HepG2 (cell line): ENCODE data around the gene SRSF7. TPM values are rescaled to one million over a fixed set of nuclear protein-coding genes. Genes with fewer than 3 reads are reported as not detected.

Experiments used
- FOXP1 ChIP-seq, 2 experiments: fragments of 450-650 bp in 1 of 2; IDR thresholded peaks; 2 replicates each; pipeline ENCODE4 v1.6.1; 2017 to 2018; ENCODE audit warnings: antibody characterized with exemption in 1 of 2
- GABPB1 ChIP-seq: IDR thresholded peaks from 2 replicates; pipeline ENCODE4 v1.6.1; 2016; ENCODE audit warnings: mild to moderate bottlenecking, missing genetic modification reagents, moderate library complexity, missing compliant biosample characterization
- GLI4 ChIP-seq: sonication (generic); formaldehyde crosslinking; IDR thresholded peaks from 2 replicates; pipeline ENCODE4 v1.5.1; 2020; ENCODE audit warnings: missing genetic modification reagents, mild to moderate bottlenecking, moderate library complexity, borderline replicate concordance
- KLF16 ChIP-seq, 2 experiments: sonication (generic) in 1 of 2; formaldehyde crosslinking in 1 of 2; IDR thresholded peaks; 2 replicates each; pipeline versions ENCODE4 v1.6.1 to v1.8.0; 2016 to 2023; ENCODE audit warnings: missing genetic modification reagents in 2 of 2, missing compliant biosample characterization in 1 of 2
- NCOA2 ChIP-seq: sonication (generic); formaldehyde crosslinking; IDR thresholded peaks from 2 replicates; pipeline ENCODE4 v1.8.0; 2022; ENCODE audit warnings: inconsistent platforms
- NRL ChIP-seq: sonication (generic); formaldehyde crosslinking; IDR thresholded peaks from 2 replicates; pipeline ENCODE4 v1.5.0; 2020; ENCODE audit warnings: missing genetic modification reagents, mild to moderate bottlenecking, moderate library complexity, borderline replicate concordance
- SMAD3 ChIP-seq: sonication (generic); formaldehyde crosslinking; IDR thresholded peaks from 2 replicates; pipeline ENCODE4 v1.4.0; 2020; ENCODE audit warnings: missing genetic modification reagents
- THYN1 ChIP-seq: sonication (generic); formaldehyde crosslinking; IDR thresholded peaks from 2 replicates; pipeline ENCODE4 v1.8.1; 2023; ENCODE audit warnings: low read depth, mild to moderate bottlenecking, moderate library complexity, missing genetic modification reagents, borderline replicate concordance
- ZNF460 ChIP-seq: sonication (generic); formaldehyde crosslinking; IDR thresholded peaks from 2 replicates; pipeline ENCODE4 v1.5.1; 2020; ENCODE audit warnings: missing genetic modification reagents, mild to moderate bottlenecking, borderline replicate concordance
- ZNF496 ChIP-seq: sonication (generic); formaldehyde crosslinking; IDR thresholded peaks from 2 replicates; pipeline ENCODE4 v1.8.1; 2023; ENCODE audit warnings: mild to moderate bottlenecking, moderate library complexity, missing genetic modification reagents; ENCODE audit not compliant: insufficient replicate concordance
- ZNF564 ChIP-seq: sonication (generic); formaldehyde crosslinking; IDR thresholded peaks from 2 replicates; pipeline ENCODE4 v1.8.1; 2023; ENCODE audit warnings: mild to moderate bottlenecking, missing genetic modification reagents
- ZNF703 ChIP-seq: sonication (generic); formaldehyde crosslinking; IDR thresholded peaks from 2 replicates; pipeline ENCODE4 v1.5.1; 2020; ENCODE audit warnings: missing genetic modification reagents, mild to moderate bottlenecking, moderate library complexity, borderline replicate concordance
- ZNF75D ChIP-seq: sonication (generic); formaldehyde crosslinking; IDR thresholded peaks from 2 replicates; pipeline ENCODE4 v1.8.1; 2023; ENCODE audit warnings: missing genetic modification reagents, mild to moderate bottlenecking, borderline replicate concordance
- ZSCAN29 ChIP-seq: sonication (generic); formaldehyde crosslinking; conservative IDR thresholded peaks from 2 replicates; pipeline ENCODE4 v1.4.0; 2020; ENCODE audit warnings: mild to moderate bottlenecking, missing genetic modification reagents
- polyA plus RNA-seq, 8 experiments: library from polyadenylated mRNA; depleted of rRNA in 3 of 8; stranded (reverse) in 7 of 8; unstranded in 1 of 8; fragments of >200 nt; fragmentation: Illumina TruSeq in 4 of 8; extraction: Trizol in 4 of 8; gene quantifications; 2 replicates each; pipeline versions ENCODE4 v1.2.1 to v1.2.3, GENCODE V29; 2011 to 2016; ENCODE audit warnings: low read depth in 4 of 8, missing spikeins in 1 of 8, mixed read lengths in 1 of 8; ENCODE audit not compliant: insufficient read depth in 1 of 8
- total RNA-seq, 5 experiments: library from RNA; depleted of rRNA; stranded (reverse); fragments of >200 nt; fragmentation: Illumina TruSeq; extraction: Trizol; gene quantifications; 2 replicates each; pipeline ENCODE4 v1.2.3, GENCODE V29; 2016; ENCODE audit warnings: low read depth in 1 of 5
- TF ChIP-seq, protein P1 (sequence below): sonication (generic); formaldehyde crosslinking; IDR thresholded peaks from 2 replicates; pipeline ENCODE4 v1.4.0; 2020; ENCODE audit warnings: missing genetic modification reagents, borderline replicate concordance
- TF ChIP-seq, protein P2 (sequence below): sonication (generic); formaldehyde crosslinking; IDR thresholded peaks from 2 replicates; pipeline ENCODE4 v1.4.0; 2020; ENCODE audit warnings: mild to moderate bottlenecking, missing genetic modification reagents, borderline replicate concordance
- TF ChIP-seq, protein P3 (sequence below): sonication (generic); formaldehyde crosslinking; IDR thresholded peaks from 2 replicates; pipeline ENCODE4 v1.4.0; 2020; ENCODE audit warnings: missing genetic modification reagents, borderline replicate concordance
- TF ChIP-seq, protein P4 (sequence below): sonication (generic); formaldehyde crosslinking; IDR thresholded peaks from 2 replicates; pipeline ENCODE4 v1.4.0; 2020; ENCODE audit warnings: missing genetic modification reagents, mild to moderate bottlenecking, borderline replicate concordance

SRSF7 gene
- total and polyA plus RNA-seq, 2 of the 13 experiments (the other 11 are each of a cell fraction or from before 2014, with no cell fraction given), result 172 to 275 TPM

DNA sequence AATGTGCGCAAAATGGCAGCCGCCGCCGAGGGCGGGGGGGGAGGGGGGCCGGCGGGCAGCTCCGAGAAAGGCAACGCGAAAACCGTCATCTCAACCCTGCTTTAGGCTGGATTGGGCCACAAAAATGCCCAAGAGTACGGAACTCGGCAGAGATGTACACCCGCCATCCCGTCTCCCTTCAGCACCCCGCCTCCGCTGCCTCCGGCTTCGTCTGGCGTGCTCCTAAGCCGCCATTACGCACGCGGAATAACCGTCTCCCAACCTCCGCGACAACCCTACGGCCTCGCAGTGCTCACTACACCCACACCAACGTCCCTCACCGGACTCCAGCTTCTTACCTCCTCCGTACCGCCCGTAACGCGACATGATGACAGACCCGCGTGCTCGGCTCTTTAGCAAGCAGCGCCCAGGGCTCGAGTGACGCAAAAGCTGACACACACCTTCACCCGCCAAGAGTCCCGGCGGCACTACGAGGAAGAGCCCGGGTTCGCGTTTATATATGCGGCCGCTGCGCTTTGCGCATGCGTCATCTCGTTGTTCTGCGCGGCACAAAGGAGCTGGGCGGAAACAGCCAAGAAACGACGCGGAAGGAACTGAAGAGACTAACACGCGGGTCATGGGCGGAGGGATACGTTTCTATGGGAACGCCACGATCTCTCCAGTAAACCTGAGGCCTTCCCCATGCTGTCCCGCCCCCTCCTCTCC lies at the start of gene SRSF7 (continued):
- TF ChIP-seq GLI4 (CRISPR knock-in tag) (peak; percentile 83; the same call in 1 of the 2 replicates), GABPB1 (peak; percentile 85), ZNF460 (no peak; the same call in 1 of the 2 replicates), NCOA2 (peak; percentile 73), ZSCAN29 (CRISPR knock-in tag) (no peak; the same call in none of the 2 replicates), THYN1 (CRISPR knock-in tag) (no peak), NRL (CRISPR knock-in tag) (peak; percentile 89), ZNF496 (CRISPR knock-in tag) (no peak), ZNF703 (CRISPR knock-in tag) (no peak; the same call in 1 of the 2 replicates), ZNF564 (peak; percentile 95), KLF16 (CRISPR knock-in tag; IDR thresholded peaks at IDR 0.05) (peak; percentile 72 to 99), FOXP1 (IDR thresholded peaks at IDR 0.05) (no peak), FOXP1 (CRISPR knock-in tag; IDR thresholded peaks at IDR 0.05) (peak; percentile 61; the same call in 1 of the 2 replicates), SMAD3 (CRISPR knock-in tag) (peak; percentile 80), ZNF75D (peak; percentile 78; the same call in 1 of the 2 replicates)
- TF ChIP-seq, protein P1, sequence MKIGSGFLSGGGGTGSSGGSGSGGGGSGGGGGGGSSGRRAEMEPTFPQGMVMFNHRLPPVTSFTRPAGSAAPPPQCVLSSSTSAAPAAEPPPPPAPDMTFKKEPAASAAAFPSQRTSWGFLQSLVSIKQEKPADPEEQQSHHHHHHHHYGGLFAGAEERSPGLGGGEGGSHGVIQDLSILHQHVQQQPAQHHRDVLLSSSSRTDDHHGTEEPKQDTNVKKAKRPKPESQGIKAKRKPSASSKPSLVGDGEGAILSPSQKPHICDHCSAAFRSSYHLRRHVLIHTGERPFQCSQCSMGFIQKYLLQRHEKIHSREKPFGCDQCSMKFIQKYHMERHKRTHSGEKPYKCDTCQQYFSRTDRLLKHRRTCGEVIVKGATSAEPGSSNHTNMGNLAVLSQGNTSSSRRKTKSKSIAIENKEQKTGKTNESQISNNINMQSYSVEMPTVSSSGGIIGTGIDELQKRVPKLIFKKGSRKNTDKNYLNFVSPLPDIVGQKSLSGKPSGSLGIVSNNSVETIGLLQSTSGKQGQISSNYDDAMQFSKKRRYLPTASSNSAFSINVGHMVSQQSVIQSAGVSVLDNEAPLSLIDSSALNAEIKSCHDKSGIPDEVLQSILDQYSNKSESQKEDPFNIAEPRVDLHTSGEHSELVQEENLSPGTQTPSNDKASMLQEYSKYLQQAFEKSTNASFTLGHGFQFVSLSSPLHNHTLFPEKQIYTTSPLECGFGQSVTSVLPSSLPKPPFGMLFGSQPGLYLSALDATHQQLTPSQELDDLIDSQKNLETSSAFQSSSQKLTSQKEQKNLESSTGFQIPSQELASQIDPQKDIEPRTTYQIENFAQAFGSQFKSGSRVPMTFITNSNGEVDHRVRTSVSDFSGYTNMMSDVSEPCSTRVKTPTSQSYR (CRISPR knock-in tag), result peak; percentile 59
- TF ChIP-seq, protein P2, sequence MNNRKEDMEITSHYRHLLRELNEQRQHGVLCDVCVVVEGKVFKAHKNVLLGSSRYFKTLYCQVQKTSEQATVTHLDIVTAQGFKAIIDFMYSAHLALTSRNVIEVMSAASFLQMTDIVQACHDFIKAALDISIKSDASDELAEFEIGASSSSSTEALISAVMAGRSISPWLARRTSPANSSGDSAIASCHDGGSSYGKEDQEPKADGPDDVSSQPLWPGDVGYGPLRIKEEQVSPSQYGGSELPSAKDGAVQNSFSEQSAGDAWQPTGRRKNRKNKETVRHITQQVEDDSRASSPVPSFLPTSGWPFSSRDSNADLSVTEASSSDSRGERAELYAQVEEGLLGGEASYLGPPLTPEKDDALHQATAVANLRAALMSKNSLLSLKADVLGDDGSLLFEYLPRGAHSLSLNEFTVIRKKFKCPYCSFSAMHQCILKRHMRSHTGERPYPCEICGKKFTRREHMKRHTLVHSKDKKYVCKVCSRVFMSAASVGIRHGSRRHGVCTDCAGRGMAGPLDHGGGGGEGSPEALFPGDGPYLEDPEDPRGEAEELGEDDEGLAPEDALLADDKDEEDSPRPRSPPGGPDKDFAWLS (CRISPR knock-in tag), result no peak
- TF ChIP-seq, protein P3, sequence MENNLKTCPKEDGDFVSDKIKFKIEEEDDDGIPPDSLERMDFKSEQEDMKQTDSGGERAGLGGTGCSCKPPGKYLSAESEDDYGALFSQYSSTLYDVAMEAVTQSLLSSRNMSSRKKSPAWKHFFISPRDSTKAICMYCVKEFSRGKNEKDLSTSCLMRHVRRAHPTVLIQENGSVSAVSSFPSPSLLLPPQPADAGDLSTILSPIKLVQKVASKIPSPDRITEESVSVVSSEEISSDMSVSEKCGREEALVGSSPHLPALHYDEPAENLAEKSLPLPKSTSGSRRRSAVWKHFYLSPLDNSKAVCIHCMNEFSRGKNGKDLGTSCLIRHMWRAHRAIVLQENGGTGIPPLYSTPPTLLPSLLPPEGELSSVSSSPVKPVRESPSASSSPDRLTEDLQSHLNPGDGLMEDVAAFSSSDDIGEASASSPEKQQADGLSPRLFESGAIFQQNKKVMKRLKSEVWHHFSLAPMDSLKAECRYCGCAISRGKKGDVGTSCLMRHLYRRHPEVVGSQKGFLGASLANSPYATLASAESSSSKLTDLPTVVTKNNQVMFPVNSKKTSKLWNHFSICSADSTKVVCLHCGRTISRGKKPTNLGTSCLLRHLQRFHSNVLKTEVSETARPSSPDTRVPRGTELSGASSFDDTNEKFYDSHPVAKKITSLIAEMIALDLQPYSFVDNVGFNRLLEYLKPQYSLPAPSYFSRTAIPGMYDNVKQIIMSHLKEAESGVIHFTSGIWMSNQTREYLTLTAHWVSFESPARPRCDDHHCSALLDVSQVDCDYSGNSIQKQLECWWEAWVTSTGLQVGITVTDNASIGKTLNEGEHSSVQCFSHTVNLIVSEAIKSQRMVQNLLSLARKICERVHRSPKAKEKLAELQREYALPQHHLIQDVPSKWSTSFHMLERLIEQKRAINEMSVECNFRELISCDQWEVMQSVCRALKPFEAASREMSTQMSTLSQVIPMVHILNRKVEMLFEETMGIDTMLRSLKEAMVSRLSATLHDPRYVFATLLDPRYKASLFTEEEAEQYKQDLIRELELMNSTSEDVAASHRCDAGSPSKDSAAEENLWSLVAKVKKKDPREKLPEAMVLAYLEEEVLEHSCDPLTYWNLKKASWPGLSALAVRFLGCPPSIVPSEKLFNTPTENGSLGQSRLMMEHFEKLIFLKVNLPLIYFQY, result peak; percentile 66; the same call in 1 of the 2 replicates
- TF ChIP-seq, protein P4, sequence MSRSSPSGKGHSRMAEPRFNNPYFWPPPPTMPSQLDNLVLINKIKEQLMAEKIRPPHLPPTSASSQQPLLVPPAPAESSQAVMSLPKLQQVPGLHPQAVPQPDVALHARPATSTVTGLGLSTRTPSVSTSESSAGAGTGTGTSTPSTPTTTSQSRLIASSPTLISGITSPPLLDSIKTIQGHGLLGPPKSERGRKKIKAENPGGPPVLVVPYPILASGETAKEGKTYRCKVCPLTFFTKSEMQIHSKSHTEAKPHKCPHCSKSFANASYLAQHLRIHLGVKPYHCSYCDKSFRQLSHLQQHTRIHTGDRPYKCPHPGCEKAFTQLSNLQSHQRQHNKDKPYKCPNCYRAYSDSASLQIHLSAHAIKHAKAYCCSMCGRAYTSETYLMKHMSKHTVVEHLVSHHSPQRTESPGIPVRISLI (CRISPR knock-in tag), result peak; percentile 17
